A549 (cell line): Measurements from ENCODE around the gene CPED1. TPM values are rescaled to one million over a fixed set of nuclear protein-coding genes. Genes with fewer than 3 reads are reported as not detected.

Source experiments
- ATAC-seq, 2 experiments: fragments of 200-7000 bp in 1 of 2; fragments of >200 bp in 1 of 2; cut with Nextera tagmentation in 1 of 2; cut with Tn5 transposase in 1 of 2; 3 replicates each; pipeline versions ENCODE4 v1.8.0 to v1.9.1; 2018 to 2020; ENCODE audit warnings: mild to moderate bottlenecking in 1 of 2, moderate library complexity in 1 of 2
- CTCF ChIA-PET: fragments of 300-600 bp; sonication (Branson Sonifier 250); formaldehyde crosslinking; extraction: SDS; loops from one replicate; lab custom pipeline; 2021; ENCODE audit warnings: antibody characterized with exemption, inconsistent platforms; lab: Yijun Ruan, JAX
- POLR2A ChIA-PET: fragments of 350-600 bp; formaldehyde crosslinking; extraction: SDS; loops from one replicate; lab custom pipeline; 2021; ENCODE audit warnings: antibody characterized with exemption, inconsistent platforms; lab: Yijun Ruan, JAX
- DNase-seq, 2 experiments: peaks; one replicate each; pipeline versions ENCODE4 v3.0.0 to v3.0.0-alpha.2; 2011 to 2016; ENCODE audit warnings: low read depth in 1 of 2, low spot score in 1 of 2
- FAIRE-seq: peaks from 2 replicates; lab custom pipeline; 2011; peaks lifted over from hg19 to GRCh38; lab: Jason Lieb, UNC
- H3K27ac ChIP-seq, 2 experiments: fragments of >200 bp; sonication (Bioruptor Twin); formaldehyde crosslinking; 3 replicates each; pipeline ENCODE4 v1.5.1; 2016 to 2017
- H3K4me1 ChIP-seq: fragments of >200 bp; sonication (Bioruptor Twin); formaldehyde crosslinking; 3 replicates; pipeline ENCODE4 v1.6.1; 2016
- H3K4me2 ChIP-seq: fragments of >200 bp; sonication (Bioruptor Twin); formaldehyde crosslinking; 3 replicates; pipeline ENCODE4 v1.6.1; 2016
- H3K4me3 ChIP-seq: fragments of >200 bp; sonication (Bioruptor Twin); formaldehyde crosslinking; 3 replicates; pipeline ENCODE4 v1.5.1; 2016
- H3K9me3 ChIP-seq: fragments of >200 bp; sonication (Bioruptor Twin); formaldehyde crosslinking; 3 replicates; pipeline ENCODE4 v1.6.1; 2016
- CBX8 ChIP-seq: fragments of 200-600 bp; sonication (generic); IDR thresholded peaks from 2 replicates; pipeline ENCODE4 v1.6.1; 2016
- E2F6 ChIP-seq: IDR thresholded peaks from 2 replicates; pipeline ENCODE4 v1.6.1; 2012; ENCODE audit warnings: low read depth, borderline replicate concordance
- EHF ChIP-seq: fragments of 250-450 bp; sonication (Bioruptor Pico); IDR thresholded peaks from 2 replicates; pipeline ENCODE4 v1.5.0; 2020; ENCODE audit warnings: mild to moderate bottlenecking
- ELK1 ChIP-seq: fragments of 150-350 bp; IDR thresholded peaks from 2 replicates; pipeline ENCODE4 v1.6.1; 2014; ENCODE audit warnings: low read depth, mild to moderate bottlenecking, low read length
- FOSL2 ChIP-seq, 2 experiments: fragments of 450-650 bp in 1 of 2; fragments of >200 bp in 1 of 2; sonication (Bioruptor Twin) in 1 of 2; formaldehyde crosslinking; IDR thresholded peaks; 2 replicates each; pipeline versions ENCODE4 v1.5.0 to v1.6.1; 2016 to 2020; ENCODE audit warnings: mild to moderate bottlenecking in 1 of 2, moderate library complexity in 1 of 2
- HOXB5 ChIP-seq: fragments of 250-450 bp; sonication (Bioruptor Pico); IDR thresholded peaks from 2 replicates; pipeline ENCODE4 v1.5.0; 2020; ENCODE audit warnings: mild to moderate bottlenecking, moderate library complexity
- JUN ChIP-seq, 2 experiments: fragments of >200 bp; sonication (Bioruptor Twin); formaldehyde crosslinking; IDR thresholded peaks; 2 replicates in 1 of 2; 3 replicates in 1 of 2; pipeline ENCODE4 v1.6.1; 2016 to 2017
- NFE2L2 ChIP-seq: fragments of 150-350 bp; conservative IDR thresholded peaks from 2 replicates; pipeline ENCODE4 v1.6.1; 2014; ENCODE audit warnings: low read length
- NR3C1 ChIP-seq: fragments of >200 bp; sonication (Bioruptor Twin); formaldehyde crosslinking; IDR thresholded peaks from 3 replicates; pipeline ENCODE4 v1.6.1; 2017
- RAD21 ChIP-seq, 2 experiments: fragments of >200 bp in 1 of 2; sonication (Bioruptor Twin) in 1 of 2; formaldehyde crosslinking in 1 of 2; IDR thresholded peaks in 1 of 2; conservative IDR thresholded peaks in 1 of 2; 2 replicates in 1 of 2; 3 replicates in 1 of 2; pipeline ENCODE4 v1.6.1; 2012 to 2018; ENCODE audit warnings: inconsistent platforms in 1 of 2
- REST ChIP-seq: fragments of 200-600 bp; sonication (generic); IDR thresholded peaks from 2 replicates; pipeline ENCODE4 v1.6.1; 2016; ENCODE audit warnings: antibody characterized with exemption, mild to moderate bottlenecking, moderate library complexity
- SMC3 ChIP-seq: fragments of >200 bp; sonication (Bioruptor Twin); formaldehyde crosslinking; IDR thresholded peaks from 3 replicates; pipeline ENCODE4 v1.6.1; 2018; ENCODE audit warnings: inconsistent platforms
- WGBS: methylation state at CpG from one replicate; pipeline ENCODE4 v1.1.6; 2017; ENCODE audit errors: missing lambda C conversion rate; 5-methylcytosine and 5-hydroxymethylcytosine counted together
- polyA plus RNA-seq, 4 experiments: library from polyadenylated mRNA; depleted of rRNA in 3 of 4; stranded (reverse); fragments of >200 nt; fragmentation: RNase III in 1 of 4; extraction: RNeasy Plus Mini Kit Qiagen cat#74134 plus additional on column Dnase treatment in 1 of 4; gene quantifications; 2 replicates in 3 of 4; 3 replicates in 1 of 4; pipeline ENCODE4 v1.2.3, GENCODE V29; 2011 to 2017
- TF ChIP-seq, protein P1 (sequence below): fragments of >200 bp; sonication (Bioruptor Twin); formaldehyde crosslinking; IDR thresholded peaks from 3 replicates; pipeline ENCODE4 v1.5.1; 2016

CPED1 gene
- polyA plus RNA-seq, 2 of the 4 experiments (the other 2 are of a cell fraction), result 0.03 TPM; not detected in 1

GRCh38 chr7:120964088-120964487, 24.4 kb upstream of the CPED1 start:
- Histone ChIP-seq H3K27ac (no peak overlapping the region), H3K4me3 (no peak overlapping the region), H3K4me1 (no peaks in the 10 kb centered on the region), H3K9me3 (no peaks in the 10 kb centered on the region), H3K4me2 (no peak overlapping the region)
- ChIA-PET POLR2A (no interaction called here), CTCF (interaction anchor here (1.8 kb wide), 1 partner anchor 24 kb away, joined by 4 read pairs; the partner anchor contains the start of gene CPED1)
- FAIRE-seq (no peak), ATAC-seq (no peak), DNase-seq (no peak)
- TF ChIP-seq EHF (CRISPR knock-in tag) (no peak), NR3C1 (no peak), RAD21 (conservative IDR thresholded peaks at IDR 0.05 in 1 of 2, IDR thresholded peaks at IDR 0.05 in 1 of 2) (no peak), SMC3 (no peak)
- TF ChIP-seq, protein P1, sequence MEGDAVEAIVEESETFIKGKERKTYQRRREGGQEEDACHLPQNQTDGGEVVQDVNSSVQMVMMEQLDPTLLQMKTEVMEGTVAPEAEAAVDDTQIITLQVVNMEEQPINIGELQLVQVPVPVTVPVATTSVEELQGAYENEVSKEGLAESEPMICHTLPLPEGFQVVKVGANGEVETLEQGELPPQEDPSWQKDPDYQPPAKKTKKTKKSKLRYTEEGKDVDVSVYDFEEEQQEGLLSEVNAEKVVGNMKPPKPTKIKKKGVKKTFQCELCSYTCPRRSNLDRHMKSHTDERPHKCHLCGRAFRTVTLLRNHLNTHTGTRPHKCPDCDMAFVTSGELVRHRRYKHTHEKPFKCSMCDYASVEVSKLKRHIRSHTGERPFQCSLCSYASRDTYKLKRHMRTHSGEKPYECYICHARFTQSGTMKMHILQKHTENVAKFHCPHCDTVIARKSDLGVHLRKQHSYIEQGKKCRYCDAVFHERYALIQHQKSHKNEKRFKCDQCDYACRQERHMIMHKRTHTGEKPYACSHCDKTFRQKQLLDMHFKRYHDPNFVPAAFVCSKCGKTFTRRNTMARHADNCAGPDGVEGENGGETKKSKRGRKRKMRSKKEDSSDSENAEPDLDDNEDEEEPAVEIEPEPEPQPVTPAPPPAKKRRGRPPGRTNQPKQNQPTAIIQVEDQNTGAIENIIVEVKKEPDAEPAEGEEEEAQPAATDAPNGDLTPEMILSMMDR, result no peak
- WGBS, result 84% methylated on average over 1 of the region's 1 CpG

GRCh38 chr7:120966961-120967360, 21.6 kb upstream of the CPED1 start:
- Histone ChIP-seq H3K4me2 (no peak overlapping the region), H3K9me3 (no peaks in the 10 kb centered on the region), H3K27ac (no peak overlapping the region), H3K4me1 (no peaks in the 10 kb centered on the region), H3K4me3 (no peak overlapping the region)
- ATAC-seq (no peak), FAIRE-seq (no peak), DNase-seq (no peak)
- TF ChIP-seq CBX8 (no peak), ELK1 (no peak), FOSL2 (IDR thresholded peaks at IDR 0.05) (no peak), FOSL2 (CRISPR knock-in tag; IDR thresholded peaks at IDR 0.05) (no peak), E2F6 (no peak), RAD21 (conservative IDR thresholded peaks at IDR 0.05 in 1 of 2, IDR thresholded peaks at IDR 0.05 in 1 of 2) (no peak), NFE2L2 (no peak), HOXB5 (no peak), REST (no peak), JUN (IDR thresholded peaks at IDR 0.05) (no peak)
- TF ChIP-seq, protein P1, result no peak
- POLR2A ChIA-PET, result no interaction called here
- CTCF ChIA-PET, result interaction anchor here (1.2 kb wide), 2 partner anchors 20 to 23 kb away, joined by 3 to 4 read pairs; no protein-coding TSS in a partner anchor
